Heart left ventricle (tissue), 16 donors: Measurements from ENCODE around the gene KIAA2012. TPM values are rescaled to one million over a fixed set of nuclear protein-coding genes. Genes with fewer than 3 reads are reported as not detected.

ENCODE experiments used
- ATAC-seq, 4 donors: fragments of 200-7000 bp; cut with Tn5 transposase; one replicate each; pipeline ENCODE4 v1.9.1; 2020 to 2022; ENCODE audit warnings: moderate library complexity in 4 of 4, mild to moderate bottlenecking in 3 of 4, moderate number of reproducible peaks in 1 of 4
- DNase-seq, 5 donors: peaks; one replicate each; pipeline ENCODE4 v3.0.0-alpha.2; 2020
- H3K27ac ChIP-seq, 12 donors: fragments of 200-600 bp; sonication (generic) in 4 of 12; one replicate each; pipeline versions ENCODE4 v1.5.0 to v1.8.0; 2016 to 2022; ENCODE audit warnings: mild to moderate bottlenecking in 2 of 12
- H3K27me3 ChIP-seq, 9 donors: fragments of 200-600 bp; sonication (generic) in 2 of 9; one replicate each; pipeline versions ENCODE4 v1.5.1 to v1.8.0; 2016 to 2022; ENCODE audit warnings: mild to moderate bottlenecking in 3 of 9
- H3K36me3 ChIP-seq, 9 donors: fragments of 200-600 bp; sonication (generic) in 2 of 9; one replicate each; pipeline versions ENCODE4 v1.5.0 to v1.8.0; 2018 to 2022; ENCODE audit warnings: mild to moderate bottlenecking in 2 of 9
- H3K4me1 ChIP-seq, 12 donors: fragments of 200-600 bp; sonication (generic) in 4 of 12; one replicate each; pipeline versions ENCODE4 v1.5.0 to v1.8.0; 2016 to 2022; ENCODE audit warnings: mild to moderate bottlenecking in 3 of 12
- H3K4me3 ChIP-seq, 12 donors: fragments of 200-600 bp; sonication (generic) in 4 of 12; one replicate each; pipeline versions ENCODE4 v1.5.0 to v1.8.0; 2017 to 2022; ENCODE audit warnings: mild to moderate bottlenecking in 9 of 12, moderate library complexity in 4 of 12
- H3K9me3 ChIP-seq, 12 donors: fragments of 200-600 bp; sonication (generic) in 4 of 12; one replicate each; pipeline versions ENCODE4 v1.5.0 to v1.8.0; 2016 to 2022; ENCODE audit warnings: mild to moderate bottlenecking in 1 of 12
- POLR2A ChIP-seq, 2 donors: fragments of 450-650 bp; IDR thresholded peaks; one replicate each; pipeline ENCODE4 v1.6.1; 2017; ENCODE audit warnings: antibody characterized with exemption in 2 of 2, mild to moderate bottlenecking in 2 of 2, moderate library complexity in 2 of 2
- WGBS, 4 donors: extraction: QIAGEN DNeasy Blood & Tissue Kit in 2 of 4; methylation state at CpG; one replicate each; pipeline versions ENCODE4 v1.1.5 to v1.1.7; 2013 to 2018; 5-methylcytosine and 5-hydroxymethylcytosine counted together
- intact Hi-C, 10 donors: fragments of 100-400 bp; cut with DNase I; formaldehyde crosslinking; loops; one replicate each; pipeline versions ENCODE4 v1.11.1 to v1.14.2; 2022
- polyA plus RNA-seq, 2 donors: library from polyadenylated mRNA; stranded (reverse); fragments of 200-250 nt; gene quantifications; one replicate each; pipeline ENCODE4 v1.2.3, GENCODE V29; 2013
- total RNA-seq, 9 donors: library from RNA; depleted of rRNA in 2 of 9; stranded (reverse); fragments of >200 nt in 2 of 9; fragmentation: NEBNext Ultra II Directional in 3 of 9; extraction: Animal tissue kit (Norgen Biotek cat#: 25700) in 3 of 9; gene quantifications; one replicate each; pipeline versions ENCODE4 v1.1.0 to v1.2.4, GENCODE V29; 2016 to 2023
- TF ChIP-seq, protein P1 (sequence below), 12 donors: fragments of 200-600 bp; sonication (generic) in 4 of 12; IDR thresholded peaks; one replicate each; pipeline versions ENCODE4 v1.5.0 to v1.8.0; 2018 to 2022; ENCODE audit warnings: antibody characterized with exemption in 12 of 12, mild to moderate bottlenecking in 5 of 12
- donor health status: ischemic (EF 13 %, LVEDD 7.1; RV severe dilation, severe dysfunction).
- donor health status: healthy with polysubstance abuse.
- donor health status: DM: no; HTN: yes; CAD: no.
- donor health status: DM: no; HTN: no; CAD: no.
- donor health status: ischemic (EF 25% LVEDD 6.9; RV normal size, moderate dysfunction).
- donor health status: ischemic (EF 25% LVEDD 5.7; RV mildly dilated, moderate dysfunction).
- donor health status: healthy.
- donor health status: DM: yes; HTN: yes; CAD: no.
- donor health status: ischemic (EF 35%, LVEDD 5.7; RV mildly dilated, moderate dysfunction).
- donor health status: nonischemic (EF 11% LVEDD 7.7; RV severe dilation, severe dysfunction).
- donor health status: DM: yes; HTN: yes; CAD: no.
- donor health status: PGD.
- donor health status: ischemic (EF 29% LVEDD 5.4; RV normal size, mild dysfunction).
- donor health status: nonischemic (EF 23%, LVEDD 6.1; RV moderate dilation, normal function).

The KIAA2012 gene
- total and polyA plus RNA-seq, 11 donors, result 0.08 TPM; not detected in 10

DNA sequence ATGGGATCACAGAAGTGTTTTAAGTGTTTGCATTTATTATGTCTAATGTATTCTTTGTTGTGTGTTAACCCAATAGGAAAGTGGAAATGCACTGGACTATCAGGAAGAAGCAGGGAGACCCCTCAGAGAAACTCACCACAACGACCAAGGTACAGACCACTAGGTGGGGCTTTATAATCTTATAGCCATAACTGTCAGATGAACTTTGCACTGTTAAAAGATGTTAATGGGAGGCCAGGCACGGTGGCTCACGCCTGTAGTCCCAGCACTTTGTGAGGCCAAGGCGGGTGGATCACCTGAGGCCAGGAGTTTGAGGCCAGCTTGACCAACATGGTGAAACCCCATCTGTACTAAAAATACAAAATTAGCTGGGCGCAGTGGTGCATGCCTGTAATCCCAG lies 92.2 kb downstream of the KIAA2012 start:
- WGBS, 4 donors, result 80 to 83% (median 81%) methylated on average over 5 of the region's 5 CpGs

DNA sequence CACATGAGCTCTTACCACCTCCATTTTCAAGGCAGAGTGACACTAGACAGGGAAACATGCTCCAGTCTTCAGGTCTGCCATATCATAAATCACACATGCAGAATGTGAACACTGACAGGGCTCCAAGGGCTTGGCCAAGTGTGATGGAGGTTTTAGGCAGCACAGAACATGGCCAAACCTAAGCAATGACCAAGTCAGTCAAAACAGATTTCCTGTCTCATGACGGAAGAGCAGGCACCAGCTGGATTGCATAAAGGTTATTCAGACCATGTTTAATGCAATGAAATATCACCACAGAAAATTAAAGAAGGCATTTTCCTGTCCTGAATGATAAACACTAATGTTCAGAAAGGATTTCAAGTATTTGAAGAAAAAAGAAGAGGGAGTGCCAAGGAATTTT lies 92.9 kb downstream of the KIAA2012 start:
- ATAC-seq (no peak), DNase-seq (no peak)
- 48 to 83% (median 59%) methylated on average over 1 of the region's 1 CpG for WGBS, 4 donors
- H3K4me3 ChIP-seq, result no peak overlapping the region
- H3K36me3 ChIP-seq, result no peaks in the 10 kb centered on the region
- intact Hi-C loops, result loop anchor here in 1 of 10 donors (10.0 kb wide), 1 partner anchor 131 kb away; the partner anchor contains the start of gene FZD7
- H3K27me3 ChIP-seq, result peaks cover 0 to 5% (median 0%) of the 10 kb centered on the region in 9 donors
- no peaks in the 10 kb centered on the region for H3K9me3 ChIP-seq
- H3K27ac ChIP-seq, result no peak overlapping the region
- peaks cover 0 to 8% (median 2%) of the 10 kb centered on the region in 12 donors for H3K4me1 ChIP-seq
- no peak for TF ChIP-seq POLR2A (IDR thresholded peaks at IDR 0.05)
- TF ChIP-seq, protein P1, sequence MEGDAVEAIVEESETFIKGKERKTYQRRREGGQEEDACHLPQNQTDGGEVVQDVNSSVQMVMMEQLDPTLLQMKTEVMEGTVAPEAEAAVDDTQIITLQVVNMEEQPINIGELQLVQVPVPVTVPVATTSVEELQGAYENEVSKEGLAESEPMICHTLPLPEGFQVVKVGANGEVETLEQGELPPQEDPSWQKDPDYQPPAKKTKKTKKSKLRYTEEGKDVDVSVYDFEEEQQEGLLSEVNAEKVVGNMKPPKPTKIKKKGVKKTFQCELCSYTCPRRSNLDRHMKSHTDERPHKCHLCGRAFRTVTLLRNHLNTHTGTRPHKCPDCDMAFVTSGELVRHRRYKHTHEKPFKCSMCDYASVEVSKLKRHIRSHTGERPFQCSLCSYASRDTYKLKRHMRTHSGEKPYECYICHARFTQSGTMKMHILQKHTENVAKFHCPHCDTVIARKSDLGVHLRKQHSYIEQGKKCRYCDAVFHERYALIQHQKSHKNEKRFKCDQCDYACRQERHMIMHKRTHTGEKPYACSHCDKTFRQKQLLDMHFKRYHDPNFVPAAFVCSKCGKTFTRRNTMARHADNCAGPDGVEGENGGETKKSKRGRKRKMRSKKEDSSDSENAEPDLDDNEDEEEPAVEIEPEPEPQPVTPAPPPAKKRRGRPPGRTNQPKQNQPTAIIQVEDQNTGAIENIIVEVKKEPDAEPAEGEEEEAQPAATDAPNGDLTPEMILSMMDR (IDR thresholded peaks at IDR 0.05), result no peak

More for the DNA sequence above, 92.2 kb downstream of the KIAA2012 start:
- TF ChIP-seq, protein P1 (IDR thresholded peaks at IDR 0.05), result no peak
- TF ChIP-seq POLR2A (IDR thresholded peaks at IDR 0.05), result no peak
- H3K4me1 ChIP-seq, result peaks cover 0 to 12% (median 5%) of the 10 kb centered on the region in 12 donors
- no peaks in the 10 kb centered on the region for H3K36me3 ChIP-seq
- H3K27ac ChIP-seq, result no peak overlapping the region
- DNase-seq (no peak), ATAC-seq (no peak)
- H3K9me3 ChIP-seq, result no peaks in the 10 kb centered on the region
- no peak overlapping the region for H3K4me3 ChIP-seq
- intact Hi-C loops, result loop anchor here in 1 of 10 donors (10.0 kb wide), 1 partner anchor 130 kb away; the partner anchor contains the start of gene FZD7
- H3K27me3 ChIP-seq, result no peaks in the 10 kb centered on the region

DNA sequence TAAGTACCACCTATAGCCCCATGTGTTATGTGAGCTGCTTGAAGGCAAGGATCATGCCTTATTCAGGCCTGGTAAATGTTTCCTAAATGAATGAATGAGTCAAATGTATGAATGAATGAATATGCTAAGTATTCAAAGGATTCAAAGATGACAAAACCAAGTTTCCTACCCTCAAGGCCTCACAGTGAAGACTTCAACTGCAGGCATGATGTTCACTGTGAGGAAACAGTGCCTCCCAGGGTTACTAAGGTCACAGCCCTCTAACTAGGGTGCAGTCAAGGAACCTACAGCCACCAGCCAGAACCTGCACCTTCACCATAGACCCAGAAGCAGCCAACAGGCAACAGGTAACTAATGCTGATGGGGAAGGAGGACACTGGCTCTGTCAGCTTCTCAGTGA lies 96.1 kb downstream of the KIAA2012 start:
- ATAC-seq (no peak), DNase-seq (no peak)
- intact Hi-C loops, result loop anchor here in 1 of 10 donors (10.0 kb wide), 1 partner anchor 134 kb away; the partner anchor contains the start of gene FZD7
- Histone ChIP-seq H3K4me3 (no peak overlapping the region), H3K27ac (no peak overlapping the region), H3K4me1 (peaks cover 0 to 13% (median 4%) of the 10 kb centered on the region in 12 donors), H3K9me3 (no peaks in the 10 kb centered on the region), H3K36me3 (no peaks in the 10 kb centered on the region), H3K27me3 (peaks cover 0 to 5% (median 0%) of the 10 kb centered on the region in 9 donors)
- TF ChIP-seq POLR2A (IDR thresholded peaks at IDR 0.05), result no peak
- TF ChIP-seq, protein P1 (IDR thresholded peaks at IDR 0.05), result no peak

DNA sequence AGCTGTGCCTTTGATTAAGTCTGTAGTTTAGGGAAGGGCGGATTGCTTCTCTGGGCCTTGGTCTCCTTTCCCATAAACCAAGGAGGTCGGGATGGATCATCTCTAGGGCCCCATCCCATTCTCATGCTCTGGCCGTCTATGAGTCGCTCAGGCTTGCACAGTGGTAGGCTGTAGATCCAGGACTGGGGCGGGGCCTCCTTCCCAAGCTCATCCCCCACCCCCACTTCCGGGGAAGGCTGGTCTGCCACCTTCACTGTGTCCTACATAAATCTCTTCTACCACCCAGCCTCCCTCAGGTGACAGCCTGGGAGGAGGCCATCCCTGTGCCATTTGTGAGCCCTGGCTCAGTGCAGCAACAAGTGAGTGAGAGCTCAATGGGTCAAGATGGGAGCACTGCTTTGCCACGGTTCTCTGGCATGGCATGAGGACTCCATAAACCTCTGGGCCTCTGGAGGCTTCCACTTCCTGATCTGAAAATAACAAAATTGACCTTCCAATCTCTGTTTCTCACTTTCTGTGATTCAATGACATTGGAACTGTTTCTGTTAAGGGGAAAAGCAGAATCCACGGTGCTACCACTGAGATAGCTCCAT lies 96.9 kb downstream of the KIAA2012 start:
- DNase-seq, result no peak
- H3K9me3 ChIP-seq, result no peaks in the 10 kb centered on the region
- intact Hi-C loops, result loop anchor here in 4 of 10 donors (5.0 to 10.0 kb wide), 2 partner anchors 133 to 135 kb away; partner anchors contain the start of gene FZD7 (in 2 of the 4)

More for the DNA sequence above, 96.9 kb downstream of the KIAA2012 start:
- WGBS, 4 donors, result 89 to 93% (median 92%) methylated on average over 8 of the region's 8 CpGs
- H3K4me1 ChIP-seq, result peaks cover 0 to 13% (median 4%) of the 10 kb centered on the region in 12 donors
- H3K27me3 ChIP-seq, result peaks cover 0 to 5% (median 0%) of the 10 kb centered on the region in 9 donors
- no peak overlapping the region for H3K4me3 ChIP-seq
- no peak overlapping the region for H3K27ac ChIP-seq
- H3K36me3 ChIP-seq, result no peaks in the 10 kb centered on the region
- no peak for TF ChIP-seq POLR2A (IDR thresholded peaks at IDR 0.05)
- TF ChIP-seq, protein P1 (IDR thresholded peaks at IDR 0.05), result no peak
- peak in 1 of 4 donors; percentile 27 for ATAC-seq
